OCI-LY7 (cell line): ENCODE results near the gene CEP68.

Experiments
- EZH2phosphoT487 ChIP-seq: fragments of 200-600 bp; sonication (generic); IDR thresholded peaks from 2 replicates; pipeline ENCODE4 v1.6.1; 2018; ENCODE audit warnings: low read depth, borderline replicate concordance, mild to moderate bottlenecking, mixed run types, antibody characterized with exemption, low read length, moderate library complexity, mixed read lengths
- TF ChIP-seq, protein P1 (sequence below): fragments of 200-600 bp; sonication (generic); conservative IDR thresholded peaks from 2 replicates; pipeline ENCODE4 v1.5.1; 2014; ENCODE audit warnings: mild to moderate bottlenecking, antibody characterized with exemption, low read length, moderate library complexity, mixed read lengths

DNA sequence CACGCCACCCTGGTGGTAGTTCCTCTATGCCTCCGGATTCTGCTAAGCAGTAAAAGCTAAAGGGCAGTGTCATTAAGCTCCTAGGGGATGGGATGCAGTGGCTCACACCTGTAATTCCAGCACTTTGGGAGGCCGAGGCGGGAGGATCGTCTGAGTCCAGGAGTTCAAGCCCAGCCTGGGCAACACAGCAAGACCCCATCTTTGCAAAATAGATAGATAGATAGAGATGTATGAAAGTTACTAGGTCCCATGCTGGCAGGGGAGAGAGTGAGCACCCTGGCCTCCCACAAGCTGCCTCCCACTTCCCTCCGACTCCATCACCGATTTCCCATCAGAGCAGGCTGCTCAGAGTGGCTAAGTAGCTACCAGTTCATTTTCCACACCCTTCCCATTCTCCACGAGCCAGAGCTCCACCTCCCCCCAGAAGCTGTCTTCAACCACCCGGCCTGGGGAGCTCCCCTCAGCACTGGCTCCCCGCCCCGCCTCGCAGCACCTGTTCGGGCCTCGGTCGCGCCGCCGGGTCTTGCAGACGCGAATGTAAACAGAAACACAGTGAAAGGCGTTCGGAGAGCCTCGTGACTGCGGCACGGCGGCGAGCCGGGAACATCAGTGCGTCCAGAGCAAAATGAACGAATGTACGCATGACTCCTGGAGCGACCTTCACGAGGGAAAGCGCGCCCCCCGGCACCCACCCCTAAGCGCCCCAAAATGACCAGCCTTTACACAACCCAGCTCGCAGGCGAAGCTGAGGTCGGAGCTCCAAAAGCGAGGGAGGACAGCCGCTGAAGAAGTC is 598 bp upstream of the CEP68 start:
- TF ChIP-seq, protein P1, sequence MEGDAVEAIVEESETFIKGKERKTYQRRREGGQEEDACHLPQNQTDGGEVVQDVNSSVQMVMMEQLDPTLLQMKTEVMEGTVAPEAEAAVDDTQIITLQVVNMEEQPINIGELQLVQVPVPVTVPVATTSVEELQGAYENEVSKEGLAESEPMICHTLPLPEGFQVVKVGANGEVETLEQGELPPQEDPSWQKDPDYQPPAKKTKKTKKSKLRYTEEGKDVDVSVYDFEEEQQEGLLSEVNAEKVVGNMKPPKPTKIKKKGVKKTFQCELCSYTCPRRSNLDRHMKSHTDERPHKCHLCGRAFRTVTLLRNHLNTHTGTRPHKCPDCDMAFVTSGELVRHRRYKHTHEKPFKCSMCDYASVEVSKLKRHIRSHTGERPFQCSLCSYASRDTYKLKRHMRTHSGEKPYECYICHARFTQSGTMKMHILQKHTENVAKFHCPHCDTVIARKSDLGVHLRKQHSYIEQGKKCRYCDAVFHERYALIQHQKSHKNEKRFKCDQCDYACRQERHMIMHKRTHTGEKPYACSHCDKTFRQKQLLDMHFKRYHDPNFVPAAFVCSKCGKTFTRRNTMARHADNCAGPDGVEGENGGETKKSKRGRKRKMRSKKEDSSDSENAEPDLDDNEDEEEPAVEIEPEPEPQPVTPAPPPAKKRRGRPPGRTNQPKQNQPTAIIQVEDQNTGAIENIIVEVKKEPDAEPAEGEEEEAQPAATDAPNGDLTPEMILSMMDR = no peak
- no peak for TF ChIP-seq EZH2phosphoT487
